Subcutaneous abdominal adipose tissue (tissue), 5 donors: ENCODE results near the gene OR2AG2.
A peak's percentile ranks its signal among the peaks of the same experiment; 100 is the strongest.

Experiments used
- H3K27ac ChIP-seq: one replicate; pipeline ENCODE4 v1.7.0; 2013; ENCODE audit warnings: low read depth, mild to moderate bottlenecking, inconsistent platforms, low read length, moderate library complexity
- H3K27me3 ChIP-seq, 5 donors: one replicate each; pipeline ENCODE4 v1.7.0; 2013; ENCODE audit warnings: low read length in 5 of 5, inconsistent platforms in 1 of 5; ENCODE audit not compliant: control insufficient read depth in 5 of 5, insufficient read depth in 4 of 5
- H3K36me3 ChIP-seq, 5 donors: one replicate each; pipeline ENCODE4 v1.7.0; 2013; ENCODE audit warnings: low read length in 5 of 5; ENCODE audit not compliant: control insufficient read depth in 5 of 5, insufficient read depth in 5 of 5
- H3K4me1 ChIP-seq, 5 donors: one replicate each; pipeline ENCODE4 v1.7.0; 2013; ENCODE audit warnings: low read length in 5 of 5, mild to moderate bottlenecking in 3 of 5, moderate library complexity in 1 of 5; ENCODE audit not compliant: control insufficient read depth in 5 of 5, insufficient read depth in 5 of 5
- H3K4me3 ChIP-seq, 5 donors: one replicate each; pipeline ENCODE4 v1.7.0; 2013; ENCODE audit warnings: low read length in 5 of 5, low read depth in 1 of 5
- H3K9ac ChIP-seq, 5 donors: one replicate each; pipeline ENCODE4 v1.7.0; 2013; ENCODE audit warnings: low read length in 5 of 5, mild to moderate bottlenecking in 4 of 5, moderate library complexity in 3 of 5
- H3K9me3 ChIP-seq, 5 donors: one replicate each; pipeline ENCODE4 v1.7.0; 2013; ENCODE audit warnings: low read length in 5 of 5; ENCODE audit not compliant: control insufficient read depth in 5 of 5
- donor health status: healthy.
- donor health status: healthy.
- donor health status: healthy.
- donor health status: healthy.
- donor health status: healthy.

The OR2AG2 gene

DNA sequence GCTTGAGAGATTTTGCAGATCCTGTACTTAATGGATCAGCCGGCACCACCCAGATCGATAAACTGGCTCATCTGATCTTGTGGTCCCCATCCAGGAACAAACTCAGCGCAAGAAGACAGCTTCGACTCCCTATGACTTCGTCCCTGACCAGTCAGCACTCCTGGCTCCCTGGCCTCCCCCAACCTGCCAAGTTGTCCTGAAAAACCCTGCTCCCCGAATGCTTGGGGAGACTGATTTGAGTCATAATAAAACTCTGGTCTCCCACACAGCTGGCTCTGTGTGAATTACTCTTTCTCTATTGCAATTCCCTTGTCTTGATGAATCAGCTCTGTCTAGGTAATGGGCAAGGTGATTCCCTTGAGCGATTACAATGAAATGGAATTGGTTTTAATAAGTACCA lies 29.5 kb downstream of the OR2AG2 start:
- no peak overlapping the region for H3K4me3 ChIP-seq
- no peak overlapping the region for H3K9ac ChIP-seq
- H3K27ac ChIP-seq: no peak overlapping the region
- H3K9me3 ChIP-seq: no peaks in the 10 kb centered on the region
- no peaks in the 10 kb centered on the region for H3K36me3 ChIP-seq
- H3K4me1 ChIP-seq: peaks cover 0 to 22% (median 9%) of the 10 kb centered on the region in 5 donors
- H3K27me3 ChIP-seq: no peaks in the 10 kb centered on the region

DNA sequence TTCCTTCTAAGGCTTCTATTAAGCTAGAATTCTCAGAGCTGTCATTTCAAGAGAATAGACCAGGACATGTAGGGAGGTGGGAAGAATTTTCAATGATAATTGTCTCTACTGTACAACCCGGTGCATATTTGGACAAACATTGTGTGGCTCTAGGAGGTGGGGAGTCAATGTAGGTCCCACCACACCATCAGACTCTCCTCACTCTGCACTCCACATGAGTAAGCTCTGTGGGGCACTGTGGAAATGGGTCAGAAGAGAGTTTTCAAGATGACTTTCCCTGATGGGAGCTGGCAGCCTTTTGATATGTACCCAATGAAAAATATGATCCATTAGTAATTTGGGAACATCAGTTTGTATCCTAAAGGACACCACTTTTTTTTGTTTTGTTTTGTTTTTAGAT lies 33.2 kb downstream of the OR2AG2 start:
- no peaks in the 10 kb centered on the region for H3K36me3 ChIP-seq
- no peak overlapping the region for H3K9ac ChIP-seq
- no peak overlapping the region for H3K27ac ChIP-seq
- H3K27me3 ChIP-seq: no peaks in the 10 kb centered on the region
- peaks cover 0 to 5% (median 4%) of the 10 kb centered on the region in 5 donors for H3K9me3 ChIP-seq
- H3K4me1 ChIP-seq: peaks cover 0 to 6% (median 0%) of the 10 kb centered on the region in 5 donors
- H3K4me3 ChIP-seq: no peak overlapping the region

DNA sequence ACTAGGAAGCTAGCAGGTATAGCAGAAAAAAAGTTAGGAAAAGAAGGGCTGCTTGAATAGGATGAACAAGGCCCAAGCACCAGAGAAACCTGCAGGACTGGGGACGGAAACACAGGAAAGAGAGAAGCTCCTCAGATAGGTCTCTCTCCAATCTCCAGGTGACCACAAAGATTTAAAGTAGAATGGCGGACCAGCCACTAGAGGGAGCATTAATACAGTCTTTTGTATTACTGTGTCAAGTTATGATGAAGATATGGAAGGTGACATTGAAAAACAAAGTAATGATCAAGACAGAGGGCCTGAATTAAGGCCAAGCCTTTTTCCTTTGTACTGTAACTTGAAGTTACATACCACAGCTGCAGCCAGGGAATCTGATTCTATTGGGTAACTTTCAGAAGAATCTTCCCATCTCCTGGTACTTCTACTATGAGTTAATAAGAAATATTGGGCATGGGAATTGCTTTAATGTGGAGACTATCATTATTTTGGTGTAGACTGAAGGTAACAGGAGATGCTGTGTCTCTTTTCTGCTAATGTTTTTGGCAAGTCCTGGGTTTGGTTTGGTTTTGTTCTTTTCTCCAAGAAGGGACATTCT lies 33.8 kb downstream of the OR2AG2 start:
- Histone ChIP-seq H3K9ac (no peak overlapping the region), H3K4me1 (peaks cover 0 to 6% (median 0%) of the 10 kb centered on the region in 5 donors), H3K27me3 (no peaks in the 10 kb centered on the region), H3K36me3 (peaks cover 0 to 2% (median 0%) of the 10 kb centered on the region in 5 donors), H3K27ac (no peak overlapping the region), H3K4me3 (no peak overlapping the region), H3K9me3 (peaks cover 0 to 5% (median 4%) of the 10 kb centered on the region in 5 donors)

DNA sequence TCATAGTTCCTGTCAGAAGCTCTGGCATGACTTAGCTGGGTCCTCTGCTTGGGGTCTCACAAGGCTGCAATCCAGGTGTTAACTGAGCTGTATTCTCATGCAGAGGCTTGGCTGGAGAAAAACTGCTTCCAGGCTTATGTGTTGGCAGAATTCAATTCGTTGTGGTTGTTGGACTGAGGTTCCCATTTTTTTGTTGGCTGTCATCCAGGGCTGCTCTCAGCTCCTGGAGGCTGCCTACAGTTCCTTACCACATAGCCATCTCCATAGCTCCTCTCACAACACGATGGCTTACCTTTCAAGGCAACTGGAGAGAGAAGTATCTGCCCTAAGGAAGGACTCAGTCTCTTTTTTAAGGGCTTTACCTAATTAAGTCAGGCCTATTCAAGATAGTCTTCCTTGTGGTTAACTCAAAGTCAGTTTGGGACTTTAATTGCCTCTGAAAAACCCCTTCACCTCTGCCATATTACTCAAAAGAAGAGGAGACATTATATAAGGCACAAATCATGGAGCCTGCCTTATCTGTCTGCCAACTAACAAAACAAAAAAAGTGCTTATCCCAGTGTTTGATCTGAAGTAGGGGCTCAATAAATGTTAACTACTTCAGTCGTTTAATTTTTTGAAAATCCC lies 35.2 kb downstream of the OR2AG2 start:
- Histone ChIP-seq H3K27ac (no peak overlapping the region), H3K4me3 (no peak overlapping the region), H3K9me3 (peaks cover 0 to 5% (median 4%) of the 10 kb centered on the region in 5 donors), H3K4me1 (peaks cover 0 to 6% (median 0%) of the 10 kb centered on the region in 5 donors), H3K27me3 (no peaks in the 10 kb centered on the region), H3K9ac (no peak overlapping the region), H3K36me3 (peaks cover 0 to 2% (median 0%) of the 10 kb centered on the region in 5 donors)

DNA sequence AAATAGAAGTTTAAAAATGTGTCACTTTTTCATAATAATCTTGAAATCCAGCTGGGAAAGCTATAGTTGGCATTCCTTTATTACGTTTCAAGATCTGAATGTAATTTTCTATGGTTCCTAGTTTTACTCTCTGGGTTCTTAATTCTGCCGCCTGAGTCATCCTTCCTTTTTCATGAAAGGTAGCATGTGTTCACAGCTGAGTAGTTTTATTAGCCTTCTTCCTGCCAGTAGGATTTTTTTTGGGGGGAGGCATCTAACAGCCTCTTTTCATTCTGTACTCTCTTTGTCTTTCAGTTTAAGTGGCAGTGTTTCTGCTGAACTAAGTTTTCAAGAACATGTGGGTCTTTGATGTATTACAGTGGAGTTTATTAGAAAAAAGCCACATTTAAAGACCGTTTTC lies 36.5 kb downstream of the OR2AG2 start:
- H3K9ac ChIP-seq: no peak overlapping the region
- H3K9me3 ChIP-seq: peaks cover 0 to 5% (median 4%) of the 10 kb centered on the region in 5 donors
- H3K4me3 ChIP-seq: no peak overlapping the region
- no peaks in the 10 kb centered on the region for H3K27me3 ChIP-seq
- peaks cover 0 to 6% (median 0%) of the 10 kb centered on the region in 5 donors for H3K4me1 ChIP-seq
- H3K36me3 ChIP-seq: peaks cover 0 to 2% (median 0%) of the 10 kb centered on the region in 5 donors
- no peak overlapping the region for H3K27ac ChIP-seq

DNA sequence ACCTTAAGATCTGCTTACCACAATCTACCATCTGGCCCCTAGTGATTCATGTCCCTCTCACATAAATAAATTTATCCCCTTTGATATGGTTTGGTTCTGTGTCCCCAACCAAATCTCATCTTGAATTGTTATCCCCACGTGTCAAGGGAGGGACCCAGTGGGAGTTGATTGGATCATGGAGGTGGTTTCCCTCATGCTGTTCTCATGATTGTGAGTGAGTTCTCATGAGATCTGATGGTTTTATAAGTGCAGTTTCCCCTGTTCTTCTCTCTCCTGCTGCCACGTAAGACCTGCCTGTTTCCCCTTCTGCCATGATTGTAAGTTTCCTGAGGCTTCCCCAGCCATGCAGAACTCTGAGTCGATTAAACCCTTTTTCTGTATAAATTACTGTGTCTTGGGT lies 37.2 kb downstream of the OR2AG2 start:
- H3K27ac ChIP-seq: no peak overlapping the region
- no peak overlapping the region for H3K9ac ChIP-seq
- no peaks in the 10 kb centered on the region for H3K27me3 ChIP-seq
- peaks cover 0 to 2% (median 0%) of the 10 kb centered on the region in 5 donors for H3K4me1 ChIP-seq
- H3K9me3 ChIP-seq: peaks cover 0 to 5% (median 4%) of the 10 kb centered on the region in 5 donors
- H3K4me3 ChIP-seq: no peak overlapping the region
- H3K36me3 ChIP-seq: peaks cover 0 to 2% (median 0%) of the 10 kb centered on the region in 5 donors

DNA sequence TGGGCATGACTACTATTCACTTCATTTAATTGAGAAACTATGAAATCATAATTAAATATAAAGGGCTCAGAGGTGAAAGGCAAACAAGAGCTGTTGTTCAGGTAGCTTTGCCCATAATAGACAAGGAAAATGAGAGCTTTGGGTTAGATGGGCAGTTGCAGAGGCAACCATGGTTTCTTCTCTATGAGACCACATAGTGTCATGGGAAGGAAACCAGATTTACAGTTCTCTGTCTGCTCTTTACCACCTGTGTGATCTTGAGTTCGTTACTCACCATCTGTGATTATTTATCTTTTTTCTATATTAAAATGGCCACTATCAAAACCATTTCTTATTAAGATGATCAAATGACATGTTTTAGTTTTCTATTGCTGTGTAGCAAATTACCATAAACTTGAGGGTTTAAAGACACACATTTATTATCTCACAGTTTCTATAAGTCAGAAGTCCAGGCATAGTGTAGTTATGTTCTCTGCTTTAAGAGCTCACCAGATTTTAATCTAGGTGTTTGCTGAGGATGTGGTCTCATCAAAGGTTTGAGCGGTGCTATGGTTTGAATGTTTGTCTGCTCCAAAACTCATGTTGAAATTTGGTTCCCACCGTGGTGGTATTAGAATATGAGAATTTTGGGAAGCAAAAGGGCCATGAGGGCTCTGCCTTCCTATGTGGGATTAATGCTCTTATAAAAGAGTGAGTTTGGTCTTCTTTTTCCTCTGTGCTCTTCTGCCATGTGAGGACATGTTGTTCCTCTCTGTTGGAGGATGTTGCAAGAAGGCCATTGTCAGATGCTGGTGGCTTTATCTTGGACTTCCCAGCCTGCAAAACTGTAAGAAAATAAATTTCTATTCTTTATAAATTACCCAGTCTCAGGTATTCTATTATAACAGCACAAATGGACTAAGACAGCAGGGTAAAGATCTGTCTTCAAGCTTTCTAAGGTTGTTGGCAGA lies 38.2 kb downstream of the OR2AG2 start:
- H3K4me1 ChIP-seq: peaks cover 0 to 2% (median 0%) of the 10 kb centered on the region in 5 donors
- H3K9ac ChIP-seq: no peak overlapping the region
- H3K36me3 ChIP-seq: peaks cover 0 to 2% (median 0%) of the 10 kb centered on the region in 5 donors

DNA sequence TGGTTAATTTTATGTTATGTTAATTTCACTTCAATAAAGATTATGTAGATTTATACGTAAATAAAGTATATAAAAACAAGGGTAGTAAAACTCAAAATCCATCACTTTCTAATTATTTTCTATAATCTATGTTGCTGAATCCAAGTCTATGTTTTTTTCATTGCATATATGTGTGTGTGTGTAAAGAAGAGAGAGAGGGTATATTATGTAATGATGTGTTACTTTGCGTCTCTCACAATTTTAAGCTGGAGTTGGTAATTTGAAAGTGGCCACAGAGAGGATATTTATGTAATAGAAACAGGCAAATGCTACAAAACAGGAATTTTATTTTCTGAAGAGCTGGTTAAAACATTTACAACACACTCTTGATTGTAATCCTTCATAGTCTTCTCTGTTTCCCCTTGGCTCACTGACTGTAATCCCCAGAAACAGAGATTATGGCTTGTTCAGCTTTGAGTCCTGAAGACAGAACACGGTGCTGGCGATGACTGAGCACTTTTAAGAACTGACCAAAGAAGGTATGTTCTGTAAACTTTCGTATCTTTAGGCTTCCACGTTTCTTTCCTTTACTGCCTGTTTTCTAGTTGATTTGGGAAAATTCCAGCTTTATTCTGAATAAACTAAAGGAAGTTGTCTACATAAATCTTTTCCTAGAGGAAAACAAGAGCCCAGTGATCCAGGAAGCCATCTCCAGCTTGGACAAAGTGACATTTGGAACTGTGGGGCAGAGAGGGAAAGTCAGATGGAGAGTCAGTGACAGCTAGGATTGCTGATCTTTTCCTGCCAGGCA lies 43.6 kb downstream of the OR2AG2 start:
- H3K27me3 ChIP-seq: no peaks in the 10 kb centered on the region
- H3K9ac ChIP-seq: peak overlapping the region in 1 of 5 donors; percentile 1
- no peak overlapping the region for H3K27ac ChIP-seq
- H3K9me3 ChIP-seq: peaks cover 0 to 7% (median 0%) of the 10 kb centered on the region in 5 donors
- no peak overlapping the region for H3K4me3 ChIP-seq
- peaks cover 0 to 17% (median 0%) of the 10 kb centered on the region in 5 donors for H3K4me1 ChIP-seq
- H3K36me3 ChIP-seq: peaks cover 0 to under 1% (median 0%) of the 10 kb centered on the region in 5 donors

More for the DNA sequence above, 38.2 kb downstream of the OR2AG2 start:
- Histone ChIP-seq H3K4me3 (no peak overlapping the region), H3K27ac (no peak overlapping the region), H3K9me3 (peaks cover 0 to 5% (median 4%) of the 10 kb centered on the region in 5 donors), H3K27me3 (no peaks in the 10 kb centered on the region)

DNA sequence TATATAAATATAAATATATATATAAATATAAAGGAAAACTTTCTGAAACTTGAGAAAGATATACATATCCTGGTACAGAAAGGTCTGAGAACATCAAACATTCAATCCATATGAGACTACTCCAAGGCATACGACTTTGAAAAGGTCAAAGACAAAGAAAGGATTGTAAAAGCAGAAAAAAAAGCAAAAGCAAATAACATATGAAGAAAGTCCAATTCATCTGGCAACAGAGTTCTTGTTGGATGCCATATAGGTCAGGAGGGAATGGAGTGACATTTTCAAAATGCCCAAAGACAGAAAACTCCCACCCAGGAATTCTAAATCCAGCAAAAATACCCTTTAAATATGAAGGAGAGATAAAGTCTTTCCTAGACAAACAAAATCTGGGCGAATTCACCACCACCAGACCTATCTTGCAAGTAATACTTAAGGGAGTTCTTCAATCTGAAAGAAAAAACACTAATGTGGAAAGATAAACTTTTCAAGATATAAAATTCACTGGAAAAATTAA lies 46.3 kb downstream of the OR2AG2 start:
- Histone ChIP-seq H3K36me3 (no peaks in the 10 kb centered on the region), H3K9ac (no peak overlapping the region), H3K9me3 (peaks cover 0 to 10% (median 0%) of the 10 kb centered on the region in 5 donors), H3K27ac (no peak overlapping the region), H3K4me1 (peaks cover 0 to 17% (median 0%) of the 10 kb centered on the region in 5 donors), H3K4me3 (no peak overlapping the region), H3K27me3 (no peaks in the 10 kb centered on the region)
